ENCODE measurements around the gene LYPD8. TPM values are rescaled to one million over a fixed set of nuclear protein-coding genes. Genes with fewer than 3 reads are reported as not detected.

The LYPD8 gene
- total RNA-seq, 2 donors from 2014 or later, result not detected

DNA sequence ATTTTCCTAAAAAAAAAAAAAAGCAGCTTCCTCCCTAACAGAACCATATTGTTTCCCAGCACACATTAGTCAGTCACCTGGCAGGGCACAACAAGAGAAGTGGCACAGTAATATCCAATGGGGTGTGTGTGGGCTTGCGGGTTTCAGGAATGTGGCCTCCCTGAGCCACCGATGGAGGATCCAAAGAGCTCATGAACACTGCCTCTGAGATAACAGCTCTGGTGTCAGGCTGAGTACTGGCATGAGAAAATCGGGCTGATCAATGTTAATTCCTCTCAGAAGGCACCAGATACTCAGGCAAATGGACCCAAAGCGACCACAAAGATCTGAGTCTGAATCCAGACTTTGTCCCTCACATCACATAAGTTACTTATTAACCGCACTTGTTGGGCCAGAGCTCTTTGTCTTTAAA, 2.2 kb upstream of the LYPD8 start:
- Mint-ChIP-seq H3K9me3 (peaks cover 32% of the 10 kb centered on the region), H3K4me1 (no peaks in the 10 kb centered on the region), H3K36me3 (ENCODE audit: low read depth) (no peaks in the 10 kb centered on the region), H3K27ac (no peak overlapping the region), H3K4me3 (no peak overlapping the region), H3K27me3 (ENCODE audit: insufficient read depth) (no peaks in the 10 kb centered on the region)
- H3K27me3 ChIP-seq (ENCODE audit: control insufficient read depth, insufficient read depth, low read length, poor library complexity, severe bottlenecking), result no peaks in the 10 kb centered on the region
- DNase-seq, result no peak
- TF ChIP-seq, protein P1, sequence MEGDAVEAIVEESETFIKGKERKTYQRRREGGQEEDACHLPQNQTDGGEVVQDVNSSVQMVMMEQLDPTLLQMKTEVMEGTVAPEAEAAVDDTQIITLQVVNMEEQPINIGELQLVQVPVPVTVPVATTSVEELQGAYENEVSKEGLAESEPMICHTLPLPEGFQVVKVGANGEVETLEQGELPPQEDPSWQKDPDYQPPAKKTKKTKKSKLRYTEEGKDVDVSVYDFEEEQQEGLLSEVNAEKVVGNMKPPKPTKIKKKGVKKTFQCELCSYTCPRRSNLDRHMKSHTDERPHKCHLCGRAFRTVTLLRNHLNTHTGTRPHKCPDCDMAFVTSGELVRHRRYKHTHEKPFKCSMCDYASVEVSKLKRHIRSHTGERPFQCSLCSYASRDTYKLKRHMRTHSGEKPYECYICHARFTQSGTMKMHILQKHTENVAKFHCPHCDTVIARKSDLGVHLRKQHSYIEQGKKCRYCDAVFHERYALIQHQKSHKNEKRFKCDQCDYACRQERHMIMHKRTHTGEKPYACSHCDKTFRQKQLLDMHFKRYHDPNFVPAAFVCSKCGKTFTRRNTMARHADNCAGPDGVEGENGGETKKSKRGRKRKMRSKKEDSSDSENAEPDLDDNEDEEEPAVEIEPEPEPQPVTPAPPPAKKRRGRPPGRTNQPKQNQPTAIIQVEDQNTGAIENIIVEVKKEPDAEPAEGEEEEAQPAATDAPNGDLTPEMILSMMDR (conservative IDR thresholded peaks at IDR 0.05), result no peak
- peaks cover 73% of the 10 kb centered on the region for H3K9me3 ChIP-seq (ENCODE audit: control insufficient read depth, low read length)
- H3K36me3 ChIP-seq (ENCODE audit: control insufficient read depth, insufficient read depth, low read length), result no peaks in the 10 kb centered on the region
- 67 to 70% methylated on average over 5 of the region's 5 CpGs for WGBS, 2 experiments (ENCODE audit: insufficient coverage in 1 of 2, insufficient read length in 1 of 2)
- H3K4me3 ChIP-seq (ENCODE audit: low read length), result no peak overlapping the region
- no peak overlapping the region for H3K9ac ChIP-seq (ENCODE audit: extremely low read depth, low read length, poor library complexity, severe bottlenecking)
- no peaks in the 10 kb centered on the region for H3K4me1 ChIP-seq (ENCODE audit: control insufficient read depth, insufficient read depth, low read length)
- no peak overlapping the region for H3K27ac ChIP-seq (ENCODE audit: low read depth, low read length)

DNA sequence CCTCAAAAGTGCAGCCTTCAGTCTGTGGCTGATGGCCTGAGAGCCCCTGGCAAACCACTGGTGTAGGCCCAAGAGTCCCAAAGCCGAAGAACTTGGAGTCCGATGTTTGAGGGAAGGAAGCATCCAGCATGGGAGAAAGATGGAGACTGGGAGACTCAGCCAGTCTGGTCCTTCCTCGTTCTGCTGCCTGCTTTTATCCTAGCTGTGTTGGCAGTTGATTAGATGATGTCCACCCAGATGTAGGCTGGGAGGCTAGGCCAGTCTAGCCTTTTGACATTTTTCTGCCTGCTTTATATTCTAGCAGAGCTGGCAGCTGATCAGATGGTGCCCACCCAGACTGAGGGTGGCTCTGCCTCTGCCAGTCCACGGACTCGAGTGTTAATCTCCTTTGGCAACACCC, 1.1 kb upstream of the LYPD8 start:
- H3K27ac Mint-ChIP-seq, result no peak overlapping the region
- WGBS, 2 experiments (ENCODE audit: insufficient coverage in 1 of 2, insufficient read length in 1 of 2), result 56 to 74% methylated on average over 5 of the region's 5 CpGs
- H3K36me3 ChIP-seq (ENCODE audit: control insufficient read depth, insufficient read depth, low read length), result no peaks in the 10 kb centered on the region

DNA sequence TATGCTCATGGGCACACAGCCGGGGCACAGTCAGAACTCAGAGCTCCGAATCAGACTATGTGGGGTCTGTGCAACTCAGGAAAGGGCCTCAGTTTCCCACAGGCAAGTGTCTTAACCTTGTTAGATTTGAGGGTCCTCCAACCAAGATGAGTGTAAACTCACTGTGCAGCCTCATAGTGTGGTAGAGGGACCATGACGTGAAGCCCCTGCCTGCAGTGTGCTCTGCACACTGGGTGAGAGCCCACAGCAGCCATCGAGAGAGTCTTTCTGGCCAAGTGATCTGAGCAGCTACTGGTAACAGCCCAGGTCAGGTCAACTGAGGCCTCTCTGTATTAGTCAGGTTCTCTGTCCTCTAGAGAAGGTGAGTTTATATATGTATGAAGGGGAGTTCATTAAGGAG, 592 bp upstream of the LYPD8 start:
- no peak overlapping the region for H3K4me3 ChIP-seq (ENCODE audit: low read length)
- no peaks in the 10 kb centered on the region for H3K27me3 ChIP-seq (ENCODE audit: control insufficient read depth, insufficient read depth, low read length, poor library complexity, severe bottlenecking)
- no peaks in the 10 kb centered on the region for H3K4me1 Mint-ChIP-seq
- H3K27me3 Mint-ChIP-seq (ENCODE audit: insufficient read depth), result no peaks in the 10 kb centered on the region
- H3K27ac ChIP-seq (ENCODE audit: low read depth, low read length), result no peak overlapping the region
- H3K36me3 Mint-ChIP-seq (ENCODE audit: low read depth), result no peaks in the 10 kb centered on the region
- H3K9ac ChIP-seq (ENCODE audit: extremely low read depth, low read length, poor library complexity, severe bottlenecking), result no peak overlapping the region
- no peak overlapping the region for H3K27ac Mint-ChIP-seq
- no peaks in the 10 kb centered on the region for H3K36me3 ChIP-seq (ENCODE audit: control insufficient read depth, insufficient read depth, low read length)
- DNase-seq, result no peak
- TF ChIP-seq, protein P1 (conservative IDR thresholded peaks at IDR 0.05), result no peak
- H3K9me3 ChIP-seq (ENCODE audit: control insufficient read depth, low read length), result peaks cover 86% of the 10 kb centered on the region
- peaks cover 21% of the 10 kb centered on the region for H3K9me3 Mint-ChIP-seq
- WGBS, 2 experiments (ENCODE audit: insufficient coverage in 1 of 2, insufficient read length in 1 of 2), result 77 to 87% methylated on average over 4 of the region's 4 CpGs
- H3K4me1 ChIP-seq (ENCODE audit: control insufficient read depth, insufficient read depth, low read length), result no peaks in the 10 kb centered on the region
- H3K4me3 Mint-ChIP-seq, result no peak overlapping the region

More for the DNA sequence above, 1.1 kb upstream of the LYPD8 start:
- Mint-ChIP-seq H3K9me3 (peaks cover 26% of the 10 kb centered on the region), H3K36me3 (ENCODE audit: low read depth) (no peaks in the 10 kb centered on the region), H3K4me3 (no peak overlapping the region), H3K4me1 (no peaks in the 10 kb centered on the region), H3K27me3 (ENCODE audit: insufficient read depth) (no peaks in the 10 kb centered on the region)
- Histone ChIP-seq H3K27ac (ENCODE audit: low read depth, low read length) (no peak overlapping the region), H3K9ac (ENCODE audit: extremely low read depth, low read length, poor library complexity, severe bottlenecking) (no peak overlapping the region), H3K4me1 (ENCODE audit: control insufficient read depth, insufficient read depth, low read length) (no peaks in the 10 kb centered on the region), H3K9me3 (ENCODE audit: control insufficient read depth, low read length) (peaks cover 85% of the 10 kb centered on the region), H3K27me3 (ENCODE audit: control insufficient read depth, insufficient read depth, low read length, poor library complexity, severe bottlenecking) (no peaks in the 10 kb centered on the region), H3K4me3 (ENCODE audit: low read length) (no peak overlapping the region)
- no peak for DNase-seq
- TF ChIP-seq, protein P1 (conservative IDR thresholded peaks at IDR 0.05), result no peak

Measured in endodermal cell (in vitro differentiated cells).